Esophagus (tissue), 2 donors: ENCODE data around the gene CYP2W1. TPM values are rescaled to one million over a fixed set of nuclear protein-coding genes. Genes with fewer than 3 reads are reported as not detected.
A peak's percentile ranks its signal among the peaks of the same experiment; 100 is the strongest.

ENCODE experiments used
- H3K27ac ChIP-seq, 2 donors: one replicate each; pipeline ENCODE4 v1.5.1; 2013; ENCODE audit warnings: low read depth in 2 of 2, mild to moderate bottlenecking in 2 of 2, inconsistent platforms in 1 of 2, low read length in 1 of 2, moderate library complexity in 1 of 2
- H3K27me3 ChIP-seq, 2 donors: one replicate each; pipeline ENCODE4 v1.6.1; 2013; ENCODE audit warnings: low read length in 2 of 2, control low read depth in 1 of 2, mild to moderate bottlenecking in 1 of 2; ENCODE audit not compliant: insufficient read depth in 2 of 2, control insufficient read depth in 1 of 2
- H3K36me3 ChIP-seq, 2 donors: one replicate each; pipeline ENCODE4 v1.6.1; 2013; ENCODE audit warnings: low read length in 1 of 2; ENCODE audit not compliant: control insufficient read depth in 2 of 2, insufficient read depth in 2 of 2
- H3K4me1 ChIP-seq, 2 donors: one replicate each; pipeline ENCODE4 v1.6.1; 2013; ENCODE audit warnings: low read length in 1 of 2; ENCODE audit not compliant: control insufficient read depth in 2 of 2, insufficient read depth in 2 of 2
- H3K4me3 ChIP-seq, 2 donors: one replicate each; pipeline ENCODE4 v1.5.1; 2013; ENCODE audit warnings: low read length in 2 of 2, mild to moderate bottlenecking in 2 of 2, low read depth in 1 of 2, moderate library complexity in 1 of 2
- H3K9me3 ChIP-seq, 2 donors: one replicate each; pipeline ENCODE4 v1.6.1; 2013; ENCODE audit warnings: mild to moderate bottlenecking in 2 of 2, low read depth in 1 of 2, low read length in 1 of 2, moderate library complexity in 1 of 2; ENCODE audit not compliant: control insufficient read depth in 2 of 2, insufficient read depth in 1 of 2
- WGBS, 2 donors: extraction: QIAGEN DNeasy Blood & Tissue Kit; methylation state at CpG; one replicate each; pipeline ENCODE4 v1.1.7; 2013; 5-methylcytosine and 5-hydroxymethylcytosine counted together
- polyA plus RNA-seq, 2 donors: library from polyadenylated mRNA; stranded (reverse); fragments of 200-250 nt; gene quantifications; one replicate each; pipeline ENCODE4 v1.2.3, GENCODE V29; 2013
- donor health status: healthy with polysubstance abuse.
- donor health status: Bipolar disorder and iron deficiency.

CYP2W1 gene
- 1 to 10 TPM in 1 of 2 donors, under 1 TPM in 1; 0.48 to 1.5 TPM for polyA plus RNA-seq

- no peaks in the 10 kb centered on the region for H3K9me3 ChIP-seq
- no peak within 1 kb of the TSS for H3K4me3 ChIP-seq
- WGBS, 2 donors: 42 to 52% methylated on average over 30 to 34 of the region's 34 CpGs
- H3K27me3 ChIP-seq: no peaks in the 10 kb centered on the region
- peaks cover 5 to 15% of the 10 kb centered on the region in 2 donors for H3K4me1 ChIP-seq
- H3K36me3 ChIP-seq: no peaks in the 10 kb centered on the region
- H3K27ac ChIP-seq: peak within 1 kb of the TSS in 1 of 2 donors; percentile 19
Observed at GRCh38 chr7:983004-983615, at the start of gene CYP2W1. Gene CYP2W1 (plus strand): TSS chr7:983181. CDS start chr7:983212, 31 bp downstream.

- H3K4me3 ChIP-seq: no peak overlapping the region
- no peaks in the 10 kb centered on the region for H3K4me1 ChIP-seq
- no peak overlapping the region for H3K27ac ChIP-seq
- H3K36me3 ChIP-seq: peaks cover 0 to 2% of the 10 kb centered on the region in 2 donors
- no peaks in the 10 kb centered on the region for H3K9me3 ChIP-seq
- H3K27me3 ChIP-seq: no peaks in the 10 kb centered on the region
- 89 to 90% methylated on average over 32 to 34 of the region's 34 CpGs for WGBS, 2 donors
Observed at GRCh38 chr7:934469-935163, 48.4 kb upstream of the CYP2W1 start.

GRCh38 chr7:935164-935873 is 47.7 kb upstream of the CYP2W1 start:
- Histone ChIP-seq H3K4me1 (no peaks in the 10 kb centered on the region), H3K9me3 (no peaks in the 10 kb centered on the region), H3K27ac (no peak overlapping the region), H3K36me3 (peaks cover 0 to 2% of the 10 kb centered on the region in 2 donors), H3K4me3 (no peak overlapping the region), H3K27me3 (no peaks in the 10 kb centered on the region)
- 86% methylated on average over 44 to 46 of the region's 46 CpGs for WGBS, 2 donors

- Histone ChIP-seq H3K9me3 (no peaks in the 10 kb centered on the region), H3K27ac (no peak overlapping the region), H3K4me3 (no peak overlapping the region), H3K4me1 (no peaks in the 10 kb centered on the region), H3K27me3 (no peaks in the 10 kb centered on the region), H3K36me3 (peaks cover 0 to 2% of the 10 kb centered on the region in 2 donors)
- WGBS, 2 donors: 95% methylated on average over 28 of the region's 28 CpGs
Observed at GRCh38 chr7:935874-936385, 47.1 kb upstream of the CYP2W1 start.

GRCh38 chr7:936386-937054 is 46.5 kb upstream of the CYP2W1 start:
- H3K27ac ChIP-seq: no peak overlapping the region

GRCh38 chr7:937856-938484 is 45.0 kb upstream of the CYP2W1 start:
- H3K4me3 ChIP-seq: no peak overlapping the region
- H3K9me3 ChIP-seq: no peaks in the 10 kb centered on the region
- H3K27ac ChIP-seq: no peak overlapping the region
- H3K36me3 ChIP-seq: no peaks in the 10 kb centered on the region
- H3K27me3 ChIP-seq: no peaks in the 10 kb centered on the region
- H3K4me1 ChIP-seq: no peaks in the 10 kb centered on the region
- 86 to 89% methylated on average over 16 of the region's 16 CpGs for WGBS, 2 donors

More at GRCh38 chr7:936386-937054, 46.5 kb upstream of the CYP2W1 start:
- H3K27me3 ChIP-seq: no peaks in the 10 kb centered on the region
- H3K9me3 ChIP-seq: no peaks in the 10 kb centered on the region
- no peaks in the 10 kb centered on the region for H3K4me1 ChIP-seq
- H3K4me3 ChIP-seq: no peak overlapping the region
- H3K36me3 ChIP-seq: peaks cover 0 to 2% of the 10 kb centered on the region in 2 donors
- 61 to 67% methylated on average over 18 to 22 of the region's 22 CpGs for WGBS, 2 donors

- 97% methylated on average over 27 of the region's 27 CpGs for WGBS, 2 donors
- no peak overlapping the region for H3K27ac ChIP-seq
Observed at GRCh38 chr7:938546-939185, 44.3 kb upstream of the CYP2W1 start.

GRCh38 chr7:939843-940242 is 43.1 kb upstream of the CYP2W1 start:
- H3K27ac ChIP-seq: no peak overlapping the region
- H3K9me3 ChIP-seq: no peaks in the 10 kb centered on the region
- H3K27me3 ChIP-seq: no peaks in the 10 kb centered on the region
- no peaks in the 10 kb centered on the region for H3K36me3 ChIP-seq
- peaks cover 0 to 2% of the 10 kb centered on the region in 2 donors for H3K4me1 ChIP-seq
- 94 to 97% methylated on average over 4 of the region's 4 CpGs for WGBS, 2 donors
- no peak overlapping the region for H3K4me3 ChIP-seq

More at GRCh38 chr7:938546-939185, 44.3 kb upstream of the CYP2W1 start:
- Histone ChIP-seq H3K4me1 (no peaks in the 10 kb centered on the region), H3K27me3 (no peaks in the 10 kb centered on the region), H3K4me3 (no peak overlapping the region), H3K9me3 (no peaks in the 10 kb centered on the region), H3K36me3 (no peaks in the 10 kb centered on the region)
